OCI-LY7 (cell line): ENCODE results near the gene HDAC7.

Experiments used
- EZH2phosphoT487 ChIP-seq: fragments of 200-600 bp; sonication (generic); IDR thresholded peaks from 2 replicates; pipeline ENCODE4 v1.6.1; 2018; ENCODE audit warnings: low read depth, borderline replicate concordance, mild to moderate bottlenecking, mixed run types, antibody characterized with exemption, low read length, moderate library complexity, mixed read lengths
- TF ChIP-seq, protein P1 (sequence below): fragments of 200-600 bp; sonication (generic); conservative IDR thresholded peaks from 2 replicates; pipeline ENCODE4 v1.5.1; 2014; ENCODE audit warnings: mild to moderate bottlenecking, antibody characterized with exemption, low read length, moderate library complexity, mixed read lengths

GRCh38 chr12:47794679-47795078 lies 25.0 kb downstream of the HDAC7 start:
- TF ChIP-seq, protein P1, sequence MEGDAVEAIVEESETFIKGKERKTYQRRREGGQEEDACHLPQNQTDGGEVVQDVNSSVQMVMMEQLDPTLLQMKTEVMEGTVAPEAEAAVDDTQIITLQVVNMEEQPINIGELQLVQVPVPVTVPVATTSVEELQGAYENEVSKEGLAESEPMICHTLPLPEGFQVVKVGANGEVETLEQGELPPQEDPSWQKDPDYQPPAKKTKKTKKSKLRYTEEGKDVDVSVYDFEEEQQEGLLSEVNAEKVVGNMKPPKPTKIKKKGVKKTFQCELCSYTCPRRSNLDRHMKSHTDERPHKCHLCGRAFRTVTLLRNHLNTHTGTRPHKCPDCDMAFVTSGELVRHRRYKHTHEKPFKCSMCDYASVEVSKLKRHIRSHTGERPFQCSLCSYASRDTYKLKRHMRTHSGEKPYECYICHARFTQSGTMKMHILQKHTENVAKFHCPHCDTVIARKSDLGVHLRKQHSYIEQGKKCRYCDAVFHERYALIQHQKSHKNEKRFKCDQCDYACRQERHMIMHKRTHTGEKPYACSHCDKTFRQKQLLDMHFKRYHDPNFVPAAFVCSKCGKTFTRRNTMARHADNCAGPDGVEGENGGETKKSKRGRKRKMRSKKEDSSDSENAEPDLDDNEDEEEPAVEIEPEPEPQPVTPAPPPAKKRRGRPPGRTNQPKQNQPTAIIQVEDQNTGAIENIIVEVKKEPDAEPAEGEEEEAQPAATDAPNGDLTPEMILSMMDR, result no peak
- TF ChIP-seq EZH2phosphoT487, result no peak
